Measurements from ENCODE around the gene FHIT. TPM values are rescaled to one million over a fixed set of nuclear protein-coding genes. Genes with fewer than 3 reads are reported as not detected.

FHIT gene
- total RNA-seq, 2 experiments from 2014 or later = 9.6 to 9.7 TPM

DNA sequence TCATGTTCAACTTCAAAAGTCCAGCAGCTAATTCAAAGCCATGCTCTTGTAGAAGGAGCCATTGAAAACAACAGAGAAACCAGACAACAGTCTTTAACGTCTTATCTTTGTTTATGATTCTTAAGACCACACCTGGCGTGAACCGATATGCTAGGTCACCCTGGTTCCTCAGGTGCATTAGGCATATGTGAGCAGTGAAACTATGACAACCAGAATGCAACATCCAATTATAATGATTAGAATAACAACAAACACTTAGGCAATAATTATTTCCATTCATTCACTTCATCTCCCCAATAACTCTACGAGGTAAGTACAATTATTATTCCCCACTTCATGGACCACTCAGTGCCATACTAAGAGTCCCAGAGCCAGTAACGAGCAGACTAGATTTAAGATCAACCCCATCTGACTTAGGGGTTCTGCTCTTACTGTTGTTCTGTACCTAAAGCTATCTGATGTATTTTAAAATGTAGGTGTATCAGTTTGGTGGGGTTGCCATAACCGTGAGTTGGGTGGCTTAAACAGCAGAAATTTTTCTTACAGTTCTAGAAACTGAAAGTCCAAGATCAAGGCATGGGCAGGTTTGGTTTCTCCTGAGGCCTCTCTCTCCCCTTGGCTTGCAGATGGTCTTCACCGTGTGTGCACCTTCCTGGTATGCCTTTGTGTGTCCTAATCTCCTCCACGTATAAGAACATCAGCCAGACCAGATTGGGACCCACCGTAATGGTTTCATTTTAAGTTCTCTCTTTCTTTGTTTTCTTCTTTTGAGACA lies 1203.6 kb downstream of the FHIT start:
- peaks cover 21% of the 10 kb centered on the region for H3K9me3 Mint-ChIP-seq
- ChIA-PET CTCF (no interaction called here), POLR2A (interaction anchor here (0.6 to 1.6 kb wide), 8 partner anchors 9 to 142 kb away, joined by 3 to 6 read pairs (median 4); no protein-coding TSS in a partner anchor)
- no peaks in the 10 kb centered on the region for H3K27me3 Mint-ChIP-seq
- no peak for DNase-seq
- peak overlapping the region; percentile 43 for H3K4me3 Mint-ChIP-seq
- peaks cover 32% of the 10 kb centered on the region for H3K36me3 Mint-ChIP-seq (ENCODE audit: low read depth)
- peaks cover 48% of the 10 kb centered on the region for H3K4me1 Mint-ChIP-seq
- H3K27ac Mint-ChIP-seq = peak overlapping the region; percentile 81

DNA sequence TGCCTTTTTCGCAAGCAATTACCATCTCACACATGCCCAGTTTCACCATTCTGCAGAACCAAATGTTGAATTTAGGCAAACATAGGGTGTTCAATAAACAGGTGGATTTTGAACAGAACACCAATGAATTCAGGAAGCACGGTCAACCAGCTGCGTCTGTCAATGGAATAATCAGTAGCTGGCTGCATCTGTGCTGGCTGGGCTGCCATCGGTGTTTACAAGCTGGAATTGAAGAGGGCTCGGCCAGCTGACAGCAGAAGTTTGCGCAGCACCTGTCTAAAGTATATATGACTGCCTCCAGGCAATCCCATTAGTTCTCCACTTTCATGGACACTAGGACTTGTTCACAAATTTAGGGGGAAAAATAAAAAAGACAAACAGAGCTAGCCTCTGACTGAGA lies 1205.0 kb downstream of the FHIT start:
- ChIA-PET POLR2A (interaction anchor here (0.7 kb wide), 1 partner anchor 29 kb away, joined by 3 read pairs; no protein-coding TSS in a partner anchor), CTCF (no interaction called here)
- no peak overlapping the region for H3K4me3 Mint-ChIP-seq
- peaks cover 41% of the 10 kb centered on the region for H3K4me1 Mint-ChIP-seq
- DNase-seq = no peak
- H3K27me3 Mint-ChIP-seq = no peaks in the 10 kb centered on the region
- H3K36me3 Mint-ChIP-seq (ENCODE audit: low read depth) = peaks cover 37% of the 10 kb centered on the region
- peak overlapping the region; percentile 17 for H3K27ac Mint-ChIP-seq
- H3K9me3 Mint-ChIP-seq = peaks cover 21% of the 10 kb centered on the region

DNA sequence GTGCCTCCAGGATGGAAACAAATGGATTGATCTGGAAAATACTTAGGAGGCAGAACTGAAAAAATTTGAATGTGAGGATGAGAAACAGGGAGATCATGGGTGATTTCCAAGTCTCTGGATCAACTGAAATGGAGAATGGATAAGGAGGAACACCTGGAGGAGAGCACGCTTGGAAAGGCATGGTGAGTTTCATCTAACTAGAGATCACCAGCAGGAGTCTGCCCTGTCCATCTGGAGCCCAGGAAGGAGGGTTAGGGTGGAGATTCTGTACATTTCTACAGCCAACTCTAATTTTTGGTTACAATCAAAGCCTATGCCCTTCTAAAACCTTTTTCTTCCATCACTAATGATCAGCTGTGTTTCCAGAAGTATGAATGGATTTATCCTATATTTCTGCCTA lies 1205.6 kb downstream of the FHIT start:
- no peaks in the 10 kb centered on the region for H3K27me3 Mint-ChIP-seq
- DNase-seq = no peak
- peaks cover 18% of the 10 kb centered on the region for H3K9me3 Mint-ChIP-seq
- POLR2A ChIA-PET = no interaction called here
- H3K4me3 Mint-ChIP-seq = no peak overlapping the region
- CTCF ChIA-PET = no interaction called here
- H3K4me1 Mint-ChIP-seq = peaks cover 39% of the 10 kb centered on the region
- H3K36me3 Mint-ChIP-seq (ENCODE audit: low read depth) = peaks cover 38% of the 10 kb centered on the region
- no peak overlapping the region for H3K27ac Mint-ChIP-seq

DNA sequence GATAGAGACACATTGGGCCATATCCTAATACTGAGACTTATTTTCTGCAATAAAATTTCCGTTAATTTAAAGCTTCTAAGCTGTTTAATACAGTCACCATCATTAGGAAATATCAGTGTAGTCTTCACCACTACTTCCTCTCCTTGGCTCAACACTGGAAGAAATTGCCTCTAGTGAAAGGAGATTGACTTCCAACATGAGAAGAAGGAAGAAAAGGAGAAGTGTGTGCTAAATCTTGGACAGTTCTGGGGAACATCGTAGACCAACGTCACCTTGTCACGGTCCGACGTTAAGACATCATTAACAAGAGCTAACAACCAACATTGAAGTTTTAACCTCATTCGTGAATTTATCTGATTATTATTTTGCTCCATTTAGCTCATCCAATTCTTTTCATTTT lies 1214.4 kb downstream of the FHIT start:
- Mint-ChIP-seq H3K27me3 (no peaks in the 10 kb centered on the region), H3K9me3 (peaks cover 5% of the 10 kb centered on the region), H3K4me3 (no peak overlapping the region), H3K36me3 (ENCODE audit: low read depth) (peaks cover 26% of the 10 kb centered on the region), H3K4me1 (no peaks in the 10 kb centered on the region), H3K27ac (no peak overlapping the region)
- ChIA-PET POLR2A (no interaction called here), CTCF (interaction anchor here (0.8 kb wide), 1 partner anchor 20 kb away, joined by 4 read pairs; no protein-coding TSS in a partner anchor)
- DNase-seq = no peak

DNA sequence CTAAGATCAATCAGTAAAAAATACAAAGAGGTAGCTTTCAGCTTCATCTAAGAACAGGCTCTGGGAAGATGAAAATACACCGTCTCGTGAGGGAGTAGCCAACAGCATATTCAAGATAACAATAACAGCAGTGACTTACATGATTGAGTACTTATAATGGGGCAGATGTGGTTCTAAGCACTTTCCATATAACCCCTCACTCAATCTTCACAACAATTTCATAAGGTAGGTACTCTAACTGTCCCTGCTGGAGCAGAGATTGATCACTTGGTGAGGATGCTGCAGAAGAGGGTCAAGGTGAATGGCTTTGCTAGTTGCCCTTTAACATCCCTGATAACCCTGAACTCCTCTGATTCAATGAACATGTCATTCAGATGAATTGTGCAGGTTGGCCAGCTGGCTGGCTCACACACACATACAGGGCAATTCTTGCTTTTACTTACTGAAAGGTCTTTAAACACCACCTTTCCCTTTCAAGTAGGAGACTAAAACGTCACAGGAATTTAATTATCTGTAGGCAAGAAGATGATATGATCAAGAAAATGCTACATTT lies 1217.3 kb downstream of the FHIT start:
- H3K27me3 Mint-ChIP-seq = no peaks in the 10 kb centered on the region
- no peak overlapping the region for H3K27ac Mint-ChIP-seq
- no peak overlapping the region for H3K4me3 Mint-ChIP-seq
- ChIA-PET CTCF (no interaction called here), POLR2A (no interaction called here)
- peaks cover 5% of the 10 kb centered on the region for H3K9me3 Mint-ChIP-seq
- H3K4me1 Mint-ChIP-seq = peaks cover 2% of the 10 kb centered on the region
- no peak for DNase-seq
- peaks cover 14% of the 10 kb centered on the region for H3K36me3 Mint-ChIP-seq (ENCODE audit: low read depth)

DNA sequence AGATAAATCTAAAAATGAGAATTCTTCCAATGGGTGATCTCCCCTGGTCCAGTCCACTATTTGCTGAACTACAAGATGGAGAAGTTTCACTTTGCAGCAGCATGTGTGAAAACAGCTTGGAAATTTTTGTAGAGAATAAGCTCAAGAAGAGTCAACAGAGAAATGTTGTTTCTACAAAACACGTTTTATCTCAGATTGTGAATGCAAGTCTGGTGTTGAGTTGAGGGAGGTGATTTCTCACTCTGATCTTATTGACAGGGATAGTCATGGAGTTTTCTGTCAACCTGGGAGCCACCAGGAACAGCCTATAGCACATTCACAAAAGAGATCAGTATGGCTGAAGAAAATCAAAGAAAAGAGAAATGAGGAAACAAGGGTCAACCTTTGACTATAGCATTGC lies 1220.3 kb downstream of the FHIT start:
- Mint-ChIP-seq H3K27ac (no peak overlapping the region), H3K4me3 (no peak overlapping the region), H3K9me3 (peaks cover 3% of the 10 kb centered on the region), H3K36me3 (ENCODE audit: low read depth) (peaks cover 20% of the 10 kb centered on the region), H3K4me1 (peaks cover 14% of the 10 kb centered on the region), H3K27me3 (no peaks in the 10 kb centered on the region)
- POLR2A ChIA-PET = no interaction called here
- DNase-seq = no peak
- CTCF ChIA-PET = no interaction called here

DNA sequence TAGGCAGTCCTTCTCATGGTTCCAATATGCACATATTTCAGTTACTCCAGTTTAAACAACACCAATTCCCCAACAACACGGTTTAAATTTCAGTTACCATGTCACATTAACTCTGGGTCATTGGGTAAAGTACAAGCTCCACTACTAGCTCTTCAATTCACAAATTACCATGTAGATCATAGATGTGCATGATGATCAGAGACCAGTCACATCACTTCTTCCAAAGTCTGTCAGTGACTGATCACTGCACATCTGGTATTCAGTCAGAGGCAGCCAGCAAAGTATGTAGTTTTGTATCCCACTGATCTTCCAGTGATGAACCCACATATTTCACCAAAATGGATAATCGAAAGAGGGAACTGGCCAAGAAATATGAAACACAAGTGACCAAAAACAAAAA lies 1223.0 kb downstream of the FHIT start:
- no peak overlapping the region for H3K4me3 Mint-ChIP-seq

DNA sequence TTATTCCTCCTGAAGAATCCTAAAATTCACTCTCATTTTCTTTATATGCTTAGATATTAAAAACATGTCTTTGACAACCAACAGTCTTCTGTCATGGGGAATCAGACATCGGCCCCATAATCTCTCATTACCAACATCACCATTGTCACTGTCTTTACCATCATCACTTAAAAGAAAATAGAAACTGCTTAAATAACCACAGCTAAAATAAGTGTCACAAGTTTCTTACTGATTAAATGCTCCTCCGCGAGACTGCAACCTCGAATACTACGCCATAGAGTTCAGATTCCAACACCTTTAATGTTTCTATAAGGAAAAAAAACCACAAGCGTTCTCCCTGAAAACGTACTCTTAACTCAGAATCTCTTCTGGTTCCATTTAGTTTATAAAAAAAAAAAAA lies 1223.9 kb downstream of the FHIT start:
- no peak for DNase-seq
- CTCF ChIA-PET = no interaction called here
- Mint-ChIP-seq H3K4me1 (peaks cover 21% of the 10 kb centered on the region), H3K27me3 (no peaks in the 10 kb centered on the region), H3K27ac (peak overlapping the region; percentile 8), H3K9me3 (no peaks in the 10 kb centered on the region), H3K36me3 (ENCODE audit: low read depth) (peaks cover 15% of the 10 kb centered on the region), H3K4me3 (no peak overlapping the region)
- POLR2A ChIA-PET = interaction anchor here (1.3 kb wide), 1 partner anchor 9 kb away, joined by 6 read pairs; no protein-coding TSS in a partner anchor

More for the DNA sequence above, 1223.0 kb downstream of the FHIT start:
- Mint-ChIP-seq H3K27ac (no peak overlapping the region), H3K36me3 (ENCODE audit: low read depth) (peaks cover 15% of the 10 kb centered on the region), H3K4me1 (peaks cover 21% of the 10 kb centered on the region), H3K9me3 (no peaks in the 10 kb centered on the region), H3K27me3 (no peaks in the 10 kb centered on the region)
- no peak for DNase-seq
- ChIA-PET CTCF (no interaction called here), POLR2A (no interaction called here)

DNA sequence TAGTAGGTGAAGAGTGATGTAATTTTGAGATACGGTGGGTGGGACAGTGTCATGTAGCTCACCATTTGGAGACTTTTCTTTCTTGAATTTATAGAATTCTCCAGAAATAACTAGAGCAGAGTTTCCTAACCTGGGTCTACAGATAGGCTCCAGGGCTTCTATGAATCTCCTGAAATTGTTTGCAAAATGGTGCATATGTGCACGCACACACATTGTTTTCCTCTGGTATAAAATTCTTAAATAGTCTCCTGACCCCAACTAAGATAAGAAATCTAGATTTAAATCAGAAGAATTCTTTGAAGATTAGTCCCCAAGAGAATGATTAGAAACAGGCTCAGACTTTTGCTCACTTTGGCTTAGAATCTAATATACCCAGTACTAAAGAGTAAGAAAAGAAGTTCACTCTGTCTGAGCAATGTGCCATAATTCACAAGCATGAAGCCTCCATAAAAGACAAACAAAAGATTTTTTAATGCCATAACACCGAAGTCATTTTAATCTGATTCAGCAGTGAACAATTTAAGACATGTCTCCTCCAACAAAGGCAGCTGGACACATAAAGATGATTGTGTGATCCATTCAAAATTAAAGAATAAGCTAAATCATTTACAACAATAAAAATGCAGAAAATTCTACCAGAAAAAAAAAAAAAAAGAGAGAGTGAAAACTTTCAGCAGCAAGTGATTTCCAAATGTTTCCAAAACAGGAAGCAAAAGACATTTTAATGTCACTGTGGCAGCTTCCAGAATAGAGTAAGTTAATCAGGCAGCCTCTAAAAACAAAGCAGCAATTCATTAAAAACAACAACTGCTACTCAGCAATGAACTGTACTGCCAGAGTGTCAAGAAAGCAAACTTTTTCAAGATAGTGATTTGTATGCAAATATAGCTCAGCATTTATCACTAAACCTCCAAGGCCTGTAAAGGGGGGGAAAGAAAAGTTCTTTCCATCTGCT lies 1225.9 kb downstream of the FHIT start:
- peaks cover 19% of the 10 kb centered on the region for H3K4me1 Mint-ChIP-seq
- DNase-seq = no peak
- ChIA-PET POLR2A (interaction anchor here (0.7 to 1.6 kb wide), 3 partner anchors 12 to 19 kb away, joined by 3 to 5 read pairs (median 4); no protein-coding TSS in a partner anchor), CTCF (interaction anchor here (0.7 kb wide), 1 partner anchor 15 kb away, joined by 4 read pairs; no protein-coding TSS in a partner anchor)
- H3K4me3 Mint-ChIP-seq = no peak overlapping the region
- no peaks in the 10 kb centered on the region for H3K9me3 Mint-ChIP-seq
- no peaks in the 10 kb centered on the region for H3K27me3 Mint-ChIP-seq
- H3K36me3 Mint-ChIP-seq (ENCODE audit: low read depth) = peaks cover 15% of the 10 kb centered on the region
- no peak overlapping the region for H3K27ac Mint-ChIP-seq

DNA sequence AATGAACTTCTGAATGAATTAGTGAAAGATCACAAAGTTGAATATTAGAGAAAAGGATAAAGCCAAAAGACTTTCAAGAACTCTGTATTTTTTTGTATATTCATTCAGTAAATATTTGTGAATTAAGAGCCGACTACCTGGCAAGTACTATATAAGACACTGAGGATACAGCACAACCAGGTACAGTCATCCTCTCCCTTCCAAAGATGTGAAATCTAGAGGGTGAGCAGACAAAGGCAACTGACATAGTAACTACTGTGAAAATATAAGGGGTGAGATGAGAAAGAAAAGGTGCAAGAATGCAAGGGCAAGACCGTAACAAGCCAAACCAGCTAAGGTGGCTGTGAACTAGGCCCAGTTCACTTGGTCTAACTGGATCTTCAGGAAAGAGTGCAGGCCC lies 1226.9 kb downstream of the FHIT start:
- Mint-ChIP-seq H3K27me3 (no peaks in the 10 kb centered on the region), H3K27ac (no peak overlapping the region), H3K4me3 (no peak overlapping the region), H3K36me3 (ENCODE audit: low read depth) (peaks cover 15% of the 10 kb centered on the region), H3K9me3 (no peaks in the 10 kb centered on the region), H3K4me1 (peaks cover 19% of the 10 kb centered on the region)
- ChIA-PET CTCF (no interaction called here), POLR2A (interaction anchor here (1.2 kb wide), 1 partner anchor 51 kb away, joined by 3 read pairs; no protein-coding TSS in a partner anchor)
- DNase-seq = no peak

DNA sequence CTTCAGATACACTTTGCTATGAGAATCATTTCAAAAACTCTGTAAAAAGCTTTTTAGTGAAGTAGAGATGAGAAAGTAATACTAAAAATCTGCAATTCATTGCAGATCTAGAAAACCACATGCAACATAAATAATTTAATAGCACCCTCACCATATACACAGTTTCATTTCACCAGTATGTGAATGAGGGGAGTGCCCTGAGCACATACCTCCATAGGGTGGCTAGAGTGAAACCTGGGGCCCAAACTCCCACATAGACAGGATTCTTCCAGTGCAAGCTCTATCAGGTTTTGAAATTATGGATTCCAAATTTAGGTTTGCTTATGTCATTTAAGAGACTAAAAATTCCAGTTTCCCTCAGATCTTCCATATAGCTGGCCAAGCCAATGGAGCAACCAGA lies 1228.1 kb downstream of the FHIT start:
- Mint-ChIP-seq H3K4me3 (no peak overlapping the region), H3K4me1 (peaks cover 21% of the 10 kb centered on the region), H3K27me3 (no peaks in the 10 kb centered on the region), H3K36me3 (ENCODE audit: low read depth) (peaks cover 15% of the 10 kb centered on the region), H3K27ac (no peak overlapping the region), H3K9me3 (peaks cover 2% of the 10 kb centered on the region)
- ChIA-PET CTCF (no interaction called here), POLR2A (interaction anchor here (1.2 kb wide), 1 partner anchor 52 kb away, joined by 3 read pairs; no protein-coding TSS in a partner anchor)
- DNase-seq = no peak

DNA sequence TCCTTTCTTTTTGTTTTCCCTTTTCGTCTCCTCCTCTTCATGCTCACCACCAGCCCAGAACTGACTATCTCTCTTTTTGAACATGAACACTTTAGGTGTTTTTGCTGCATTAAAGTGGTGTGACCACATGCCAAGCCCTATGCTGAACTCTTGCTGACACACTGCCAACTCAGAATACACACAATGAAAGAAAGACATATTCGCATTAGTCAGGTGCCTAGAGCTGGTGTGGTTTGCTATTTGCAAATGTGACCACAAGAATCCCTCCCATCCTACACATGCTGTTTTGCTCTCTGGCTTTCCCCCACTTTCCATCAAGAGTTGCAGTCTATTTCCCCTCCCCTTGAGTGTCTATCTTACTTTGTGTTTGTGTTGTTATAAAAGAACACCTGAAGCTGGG lies 1233.6 kb downstream of the FHIT start:
- H3K4me3 Mint-ChIP-seq = no peak overlapping the region

More for the DNA sequence above, 1233.6 kb downstream of the FHIT start:
- CTCF ChIA-PET = interaction anchor here (0.6 kb wide), 1 partner anchor 1712 kb away, joined by 3 read pairs; the partner anchor contains the start of genes HTD2 and RPP14
- POLR2A ChIA-PET = interaction anchor here (0.8 to 2.0 kb wide), 6 partner anchors 9 to 59 kb away, joined by 3 to 6 read pairs (median 4); no protein-coding TSS in a partner anchor
- Mint-ChIP-seq H3K27me3 (no peaks in the 10 kb centered on the region), H3K4me1 (peaks cover 32% of the 10 kb centered on the region), H3K9me3 (peaks cover 10% of the 10 kb centered on the region), H3K27ac (peak overlapping the region; percentile 89), H3K36me3 (ENCODE audit: low read depth) (peaks cover 35% of the 10 kb centered on the region)
- DNase-seq = peak; percentile 58
